Colonic mucosa (tissue), 4 donors: ENCODE measurements around the gene NPPB. TPM values are rescaled to one million over a fixed set of nuclear protein-coding genes. Genes with fewer than 3 reads are reported as not detected.

Experiments
- DNase-seq: peaks from one replicate; pipeline ENCODE4 v3.0.0-alpha.2; 2020
- H3K27ac ChIP-seq: fragments of 200-600 bp; one replicate; pipeline ENCODE4 v1.8.0; 2021
- H3K27me3 ChIP-seq: fragments of 200-600 bp; one replicate; pipeline ENCODE4 v1.8.0; 2021
- H3K36me3 ChIP-seq: fragments of 200-600 bp; one replicate; pipeline ENCODE4 v1.8.0; 2021
- H3K4me1 ChIP-seq: fragments of 200-600 bp; one replicate; pipeline ENCODE4 v1.8.0; 2021; ENCODE audit warnings: mild to moderate bottlenecking
- H3K4me3 ChIP-seq: fragments of 200-600 bp; one replicate; pipeline ENCODE4 v1.8.0; 2021
- H3K9ac ChIP-seq, 2 donors: one replicate each; pipeline ENCODE4 v1.7.0; 2013; ENCODE audit warnings: control low read depth in 2 of 2, low read depth in 2 of 2, low read length in 2 of 2
- H3K9me3 ChIP-seq: fragments of 200-600 bp; one replicate; pipeline ENCODE4 v1.8.0; 2021
- intact Hi-C: fragments of 100-400 bp; cut with DNase I; formaldehyde crosslinking; loops from one replicate; pipeline ENCODE4 v1.14.1; 2022
- total RNA-seq, 2 donors: library from RNA; stranded (reverse); fragmentation: NEBNext Ultra II Directional in 1 of 2; extraction: Animal tissue kit (Norgen Biotek cat#: 25700) in 1 of 2; gene quantifications; one replicate each; pipeline ENCODE4 v1.2.1, GENCODE V29; 2021
- TF ChIP-seq, protein P1 (sequence below): fragments of 200-600 bp; IDR thresholded peaks from one replicate; pipeline ENCODE4 v1.8.0; 2022; ENCODE audit warnings: antibody characterized with exemption, mild to moderate bottlenecking
- donor health status: healthy.
- donor health status: DM: no; HTN: no; CAD: no.
- donor health status: DM: no; HTN: no; CAD: no.

The NPPB gene
- total RNA-seq, 2 donors from 2014 or later, result not detected

DNA sequence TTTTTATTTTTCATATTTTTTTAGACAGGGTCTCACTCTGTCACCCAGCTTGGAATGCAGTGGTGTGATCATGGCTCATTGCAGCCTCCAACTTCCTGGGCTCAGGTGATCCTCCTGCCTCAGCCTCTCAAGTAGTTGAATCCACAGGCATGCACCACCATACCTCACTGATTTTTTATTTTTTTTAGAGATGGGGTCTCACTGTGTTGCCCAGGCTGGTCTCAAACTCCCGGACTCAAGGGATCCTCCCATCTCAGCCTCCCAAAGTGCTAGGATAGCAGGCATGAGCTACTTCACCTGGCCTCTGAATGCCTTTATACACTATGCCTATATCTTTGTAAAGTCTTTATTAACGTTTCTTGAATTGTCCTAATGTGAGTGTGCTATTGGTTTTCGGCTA is 10.4 kb upstream of the NPPB start:
- no peak overlapping the region for H3K4me3 ChIP-seq
- H3K36me3 ChIP-seq, result no peaks in the 10 kb centered on the region
- intact Hi-C loops, result no loop called here
- no peaks in the 10 kb centered on the region for H3K4me1 ChIP-seq
- no peak overlapping the region for H3K9ac ChIP-seq
- no peak for DNase-seq
- no peaks in the 10 kb centered on the region for H3K9me3 ChIP-seq
- H3K27me3 ChIP-seq, result no peaks in the 10 kb centered on the region
- no peak overlapping the region for H3K27ac ChIP-seq
- TF ChIP-seq, protein P1, sequence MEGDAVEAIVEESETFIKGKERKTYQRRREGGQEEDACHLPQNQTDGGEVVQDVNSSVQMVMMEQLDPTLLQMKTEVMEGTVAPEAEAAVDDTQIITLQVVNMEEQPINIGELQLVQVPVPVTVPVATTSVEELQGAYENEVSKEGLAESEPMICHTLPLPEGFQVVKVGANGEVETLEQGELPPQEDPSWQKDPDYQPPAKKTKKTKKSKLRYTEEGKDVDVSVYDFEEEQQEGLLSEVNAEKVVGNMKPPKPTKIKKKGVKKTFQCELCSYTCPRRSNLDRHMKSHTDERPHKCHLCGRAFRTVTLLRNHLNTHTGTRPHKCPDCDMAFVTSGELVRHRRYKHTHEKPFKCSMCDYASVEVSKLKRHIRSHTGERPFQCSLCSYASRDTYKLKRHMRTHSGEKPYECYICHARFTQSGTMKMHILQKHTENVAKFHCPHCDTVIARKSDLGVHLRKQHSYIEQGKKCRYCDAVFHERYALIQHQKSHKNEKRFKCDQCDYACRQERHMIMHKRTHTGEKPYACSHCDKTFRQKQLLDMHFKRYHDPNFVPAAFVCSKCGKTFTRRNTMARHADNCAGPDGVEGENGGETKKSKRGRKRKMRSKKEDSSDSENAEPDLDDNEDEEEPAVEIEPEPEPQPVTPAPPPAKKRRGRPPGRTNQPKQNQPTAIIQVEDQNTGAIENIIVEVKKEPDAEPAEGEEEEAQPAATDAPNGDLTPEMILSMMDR, result no peak

DNA sequence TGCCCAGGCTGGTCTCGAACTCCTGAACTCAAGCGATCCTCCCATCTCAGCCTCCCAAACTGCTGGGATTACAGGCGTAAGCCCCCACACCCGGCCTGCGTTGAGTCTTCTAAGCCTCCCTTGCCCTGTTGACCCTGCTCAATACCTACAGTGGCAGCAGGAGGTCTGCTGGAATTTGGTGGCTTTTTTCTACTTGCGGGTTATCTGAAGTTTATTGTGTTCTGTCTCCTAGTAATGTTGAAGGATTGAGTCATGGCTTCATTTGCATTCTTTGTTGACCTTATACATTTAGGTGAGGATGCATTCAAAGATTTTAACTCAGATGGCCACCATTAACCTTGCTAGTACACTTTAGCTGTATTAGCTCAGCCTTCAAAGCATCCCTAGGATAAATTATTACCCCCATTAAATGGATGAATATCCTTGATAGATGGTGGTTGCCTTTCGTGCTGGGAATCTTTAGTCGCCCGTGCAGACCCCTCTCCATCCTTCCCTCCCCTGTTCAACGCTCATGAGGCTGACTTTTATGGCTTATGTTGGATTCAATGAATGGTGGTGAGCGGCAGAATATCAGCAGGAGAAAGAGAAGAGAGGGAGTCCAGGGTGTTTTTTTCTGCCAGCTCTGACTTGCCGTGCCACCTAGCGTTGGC is 9.7 kb upstream of the NPPB start:
- TF ChIP-seq, protein P1, result no peak
- intact Hi-C loops, result no loop called here
- Histone ChIP-seq H3K4me3 (no peak overlapping the region), H3K9ac (no peak overlapping the region), H3K36me3 (no peaks in the 10 kb centered on the region), H3K9me3 (no peaks in the 10 kb centered on the region), H3K27ac (no peak overlapping the region), H3K27me3 (no peaks in the 10 kb centered on the region), H3K4me1 (no peaks in the 10 kb centered on the region)
- DNase-seq, result no peak

DNA sequence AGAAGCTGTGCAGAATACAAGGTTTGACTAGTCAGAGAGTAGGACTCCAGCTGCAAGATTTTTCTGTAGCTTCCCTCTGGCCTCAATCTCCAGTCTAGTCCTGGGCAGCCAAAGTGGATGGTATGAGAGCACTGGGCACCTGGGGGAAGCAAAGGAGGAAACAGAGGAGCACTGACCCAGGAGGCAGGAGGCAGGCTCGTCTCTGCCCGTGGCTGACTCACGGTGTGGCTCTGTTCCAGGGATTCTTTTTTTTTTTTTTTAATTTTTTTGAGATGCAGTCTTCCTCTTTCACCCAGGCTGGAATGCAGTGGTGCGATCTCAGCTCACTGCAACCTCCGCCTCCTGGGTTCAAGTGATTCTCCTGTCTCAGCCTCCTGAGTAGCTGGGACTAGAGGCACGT is 4.1 kb upstream of the NPPB start:
- Histone ChIP-seq H3K9me3 (no peaks in the 10 kb centered on the region), H3K27ac (no peak overlapping the region), H3K9ac (no peak overlapping the region), H3K4me3 (no peak overlapping the region), H3K4me1 (no peaks in the 10 kb centered on the region), H3K27me3 (peaks cover 22% of the 10 kb centered on the region), H3K36me3 (no peaks in the 10 kb centered on the region)
- intact Hi-C loops, result no loop called here
- TF ChIP-seq, protein P1, result no peak
- no peak for DNase-seq

DNA sequence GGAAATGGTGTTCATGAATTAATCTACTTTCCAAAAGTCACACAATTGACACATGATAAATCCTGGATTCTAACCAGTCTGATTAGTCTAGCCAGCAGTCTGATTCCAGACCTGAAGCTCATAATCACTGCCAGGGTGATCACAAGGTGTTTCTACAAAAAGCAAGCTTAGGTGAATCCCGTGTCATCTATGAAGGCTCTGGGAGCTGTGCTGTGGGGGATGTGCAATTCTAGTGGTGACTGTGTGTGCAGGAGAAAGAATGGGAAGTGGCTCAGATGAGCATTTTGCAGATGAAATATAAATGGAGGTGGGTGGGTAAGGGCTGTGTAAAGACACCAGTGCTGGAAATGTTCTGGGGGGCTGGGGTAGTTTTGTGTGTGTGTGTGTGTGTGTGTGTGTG is 1.8 kb upstream of the NPPB start:
- no peak for DNase-seq
- no peak overlapping the region for H3K9ac ChIP-seq
- no peak overlapping the region for H3K4me3 ChIP-seq
- no peak overlapping the region for H3K27ac ChIP-seq
- TF ChIP-seq, protein P1, result no peak
- H3K36me3 ChIP-seq, result no peaks in the 10 kb centered on the region
- no peaks in the 10 kb centered on the region for H3K9me3 ChIP-seq
- no peaks in the 10 kb centered on the region for H3K4me1 ChIP-seq
- intact Hi-C loops, result no loop called here
- H3K27me3 ChIP-seq, result peaks cover 23% of the 10 kb centered on the region

DNA sequence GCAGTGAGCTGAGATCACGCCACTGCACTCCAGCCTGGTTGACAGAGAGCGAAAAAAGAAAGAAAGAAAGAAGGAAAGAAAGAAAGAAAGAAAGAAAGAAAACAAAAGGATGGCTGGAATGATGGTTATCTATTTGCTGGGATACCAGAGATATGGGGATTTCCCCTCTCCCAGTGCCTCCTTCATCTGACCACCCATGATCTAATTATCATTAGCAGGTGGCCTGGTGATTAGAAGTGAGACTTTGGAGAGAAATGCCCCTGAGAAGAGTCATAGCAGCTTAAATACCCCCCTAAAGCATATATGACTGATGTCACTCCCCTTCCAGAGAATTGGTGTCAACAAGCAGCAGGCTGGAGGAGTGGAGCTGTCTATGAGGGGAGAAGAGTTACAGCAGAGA is 1.3 kb upstream of the NPPB start:
- Histone ChIP-seq H3K9ac (no peak overlapping the region), H3K27me3 (peaks cover 23% of the 10 kb centered on the region), H3K36me3 (no peaks in the 10 kb centered on the region), H3K27ac (no peak overlapping the region), H3K4me3 (no peak overlapping the region), H3K4me1 (no peaks in the 10 kb centered on the region), H3K9me3 (no peaks in the 10 kb centered on the region)
- TF ChIP-seq, protein P1, result no peak
- intact Hi-C loops, result no loop called here
- DNase-seq, result no peak
